ENCODE results near the gene SENP7. TPM values are rescaled to one million over a fixed set of nuclear protein-coding genes. Genes with fewer than 3 reads are reported as not detected.
"Not testable (repeated sequence)": the region's sequence is repeated elsewhere in the genome, so short reads cannot be mapped to it uniquely, and the experiment has no call there.

Gene SENP7
- total and polyA plus RNA-seq, 7 donors = 2.1 to 33.5 (median 20.2) TPM

GRCh38 chr3:101549473-101549872, 36.5 kb upstream of the SENP7 start:
- DNase-seq = no peak
- intact Hi-C loops (cut with DNase I) = no loop called here
- Histone ChIP-seq H3K9me3 (no peaks in the 10 kb centered on the region), H3K4me3 (no peak overlapping the region), H3K27ac (no peak overlapping the region), H3K4me1 (no peaks in the 10 kb centered on the region), H3K27me3 (no peaks in the 10 kb centered on the region), H3K36me3 (no peaks in the 10 kb centered on the region)
- no peak for TF ChIP-seq POLR2A (IDR thresholded peaks at IDR 0.05)
- TF ChIP-seq POLR2AphosphoS5 (IDR thresholded peaks at IDR 0.05) = no peak
- no peak for TF ChIP-seq CTCF (IDR thresholded peaks at IDR 0.05)
- TF ChIP-seq EP300 (IDR thresholded peaks at IDR 0.05) = no peak
- 62 to 76% methylated on average over 1 of the region's 1 CpG for WGBS, 2 donors

GRCh38 chr3:101548527-101549105, 35.6 kb upstream of the SENP7 start:
- no peaks in the 10 kb centered on the region for H3K4me1 ChIP-seq
- 72% methylated on average over 2 of the region's 2 CpGs for WGBS, 2 donors
- H3K4me3 ChIP-seq = no peak overlapping the region
- no peaks in the 10 kb centered on the region for H3K27me3 ChIP-seq
- H3K27ac ChIP-seq = no peak overlapping the region
- TF ChIP-seq EP300 (IDR thresholded peaks at IDR 0.05) (no peak), POLR2AphosphoS5 (IDR thresholded peaks at IDR 0.05) (no peak), CTCF (IDR thresholded peaks at IDR 0.05) (no peak), POLR2A (IDR thresholded peaks at IDR 0.05) (no peak)
- no peaks in the 10 kb centered on the region for H3K9me3 ChIP-seq
- H3K36me3 ChIP-seq = no peaks in the 10 kb centered on the region
- intact Hi-C loops (cut with DNase I) = no loop called here
- DNase-seq = no peak

GRCh38 chr3:101544161-101544850, 31.3 kb upstream of the SENP7 start:
- 67 to 68% methylated on average over 1 of the region's 1 CpG for WGBS, 2 donors
- Histone ChIP-seq H3K27me3 (no peaks in the 10 kb centered on the region), H3K4me3 (no peak overlapping the region), H3K27ac (no peak overlapping the region), H3K36me3 (no peaks in the 10 kb centered on the region), H3K4me1 (no peaks in the 10 kb centered on the region), H3K9me3 (no peaks in the 10 kb centered on the region)
- intact Hi-C loops (cut with DNase I) = no loop called here
- no peak for DNase-seq
- TF ChIP-seq EP300 (IDR thresholded peaks at IDR 0.05) (no peak), POLR2AphosphoS5 (IDR thresholded peaks at IDR 0.05) (no peak), CTCF (IDR thresholded peaks at IDR 0.05) (no peak), POLR2A (IDR thresholded peaks at IDR 0.05) (no peak)

- Histone ChIP-seq H3K36me3 (no peaks in the 10 kb centered on the region), H3K4me1 (no peaks in the 10 kb centered on the region), H3K27me3 (no peaks in the 10 kb centered on the region), H3K27ac (no peak overlapping the region), H3K9me3 (no peaks in the 10 kb centered on the region), H3K4me3 (no peak overlapping the region)
- no peak for TF ChIP-seq POLR2A (IDR thresholded peaks at IDR 0.05)
- no peak for TF ChIP-seq EP300 (IDR thresholded peaks at IDR 0.05)
- TF ChIP-seq CTCF (IDR thresholded peaks at IDR 0.05) = no peak
- TF ChIP-seq POLR2AphosphoS5 (IDR thresholded peaks at IDR 0.05) = no peak
- DNase-seq = no peak
- intact Hi-C loops (cut with DNase I) = no loop called here
Measured at GRCh38 chr3:101542957-101543356, 29.9 kb upstream of the SENP7 start.

GRCh38 chr3:101536955-101537354, 23.9 kb upstream of the SENP7 start:
- H3K36me3 ChIP-seq; H3K27me3 ChIP-seq; H3K9me3 ChIP-seq; DNase-seq; intact Hi-C loops (cut with DNase I); H3K4me3 ChIP-seq; H3K27ac ChIP-seq: not testable (repeated sequence)
- peaks cover 0 to 17% (median 12%) of the 10 kb centered on the region in 4 donors for H3K4me1 ChIP-seq
- 65 to 87% methylated on average over 1 of the region's 1 CpG for WGBS, 2 donors
